Measurements from ENCODE around the gene HTR2C. TPM values are rescaled to one million over a fixed set of nuclear protein-coding genes. Genes with fewer than 3 reads are reported as not detected.

The HTR2C gene
- total and polyA plus RNA-seq, 2 donors (not counting 1 experiment from before 2014, with no cell fraction given): not detected

DNA sequence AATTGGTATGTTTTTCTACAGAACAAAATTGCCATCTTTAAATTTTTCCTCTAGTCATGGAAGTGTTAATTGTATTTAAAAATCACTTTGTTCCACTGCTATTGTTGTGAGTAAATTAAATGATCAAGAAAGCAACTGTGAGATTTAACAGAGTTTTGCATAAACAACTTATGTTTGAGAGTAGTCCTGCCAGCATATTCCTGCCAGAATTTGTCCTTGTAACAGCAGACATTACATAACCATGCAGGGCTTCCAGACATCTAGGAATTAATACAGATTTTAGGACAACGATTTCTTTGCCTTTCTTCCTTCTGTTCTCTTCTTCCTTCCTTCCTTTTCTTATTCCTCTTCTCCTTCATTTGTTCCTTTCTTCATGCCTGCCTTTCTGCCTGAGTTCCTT, 125.5 kb downstream of the HTR2C start:
- no peaks in the 10 kb centered on the region for H3K36me3 ChIP-seq (replicated peaks in 1 of 2; ENCODE audit: control extremely low read depth in 1 of 2, control insufficient read depth in 1 of 2, extremely low read depth in 1 of 2, insufficient read depth in 2 of 2, low read length in 1 of 2)

DNA sequence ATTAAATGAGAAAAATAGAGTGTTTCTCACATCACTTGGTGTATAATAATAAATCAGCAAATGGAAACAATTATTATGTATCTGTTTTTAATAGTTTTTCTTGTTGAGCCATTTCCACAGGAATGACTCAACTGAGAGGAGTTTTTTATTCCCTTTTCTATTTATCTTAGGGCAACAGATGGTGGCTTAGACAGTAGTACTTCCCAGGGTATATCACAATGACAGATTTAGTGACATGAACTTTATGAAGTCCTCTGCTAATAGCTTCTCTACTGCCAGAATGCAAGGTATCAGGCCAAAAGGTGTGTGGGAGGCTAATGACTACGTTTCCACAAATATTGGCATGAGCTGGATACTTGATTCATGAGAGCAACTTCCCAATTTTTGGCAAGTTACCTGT, 126.7 kb downstream of the HTR2C start:
- no CpG with 5 or more reads among the region's 1 CpG for WGBS (ENCODE audit: insufficient coverage)
- no peak overlapping the region for H3K27ac Mint-ChIP-seq
- no peak overlapping the region for H3K27ac ChIP-seq (ENCODE audit: low read length in 2 of 2)
- no peak overlapping the region for H3K4me2 ChIP-seq (replicated peaks; ENCODE audit: low read depth, low read length, poor library complexity, severe bottlenecking)
- DNase-seq (no peak), ATAC-seq (ENCODE audit: low read depth) (no peak)
- H3K9me3 ChIP-seq (ENCODE audit: control extremely low read depth in 1 of 3, control insufficient read depth in 2 of 3, insufficient read depth in 1 of 3, low read length in 2 of 3): no peaks in the 10 kb centered on the region
- no peaks in the 10 kb centered on the region for H3K36me3 ChIP-seq (replicated peaks in 1 of 2; ENCODE audit: control extremely low read depth in 1 of 2, control insufficient read depth in 1 of 2, extremely low read depth in 1 of 2, insufficient read depth in 2 of 2, low read length in 1 of 2)
- no peaks in the 10 kb centered on the region for H3K9me3 Mint-ChIP-seq (ENCODE audit: insufficient read depth)
- no peaks in the 10 kb centered on the region for H3K4me1 Mint-ChIP-seq
- no peak for TF ChIP-seq EZH2 (IDR thresholded peaks at IDR 0.05; ENCODE audit: borderline replicate concordance, insufficient read depth, low read depth, low read length, poor library complexity, severe bottlenecking)
- TF ChIP-seq CTCF (IDR thresholded peaks at IDR 0.05): no peak
- H3K27me3 Mint-ChIP-seq: no peaks in the 10 kb centered on the region
- no peak overlapping the region for H3K9ac ChIP-seq (ENCODE audit: low read length)
- ChIA-PET CTCF (no interaction called here), POLR2A (no interaction called here)
- no peak overlapping the region for H2AFZ ChIP-seq (ENCODE audit: insufficient read depth, low read depth, low read length, poor library complexity, severe bottlenecking)
- H3K4me1 ChIP-seq (ENCODE audit: control insufficient read depth in 2 of 2, insufficient read depth in 2 of 2, low read length in 2 of 2): no peaks in the 10 kb centered on the region
- intact Hi-C loops (cut with micrococcal nuclease): no loop called here
- H3K4me3 Mint-ChIP-seq: no peak overlapping the region
- H3K79me2 ChIP-seq (ENCODE audit: control insufficient read depth, insufficient read depth, low read length): no peaks in the 10 kb centered on the region
- no peaks in the 10 kb centered on the region for H3K27me3 ChIP-seq (replicated peaks in 1 of 4; ENCODE audit: control extremely low read depth in 1 of 4, control insufficient read depth in 3 of 4, insufficient read depth in 4 of 4, low read length in 3 of 4)
- H4K20me1 ChIP-seq (ENCODE audit: control insufficient read depth, insufficient read depth, low read length, poor library complexity, severe bottlenecking): no peaks in the 10 kb centered on the region
- H3K4me3 ChIP-seq (ENCODE audit: control extremely low read depth in 1 of 5, extremely low read depth in 1 of 5, insufficient read depth in 1 of 5, low read depth in 2 of 5, low read length in 4 of 5): no peak overlapping the region

More for the DNA sequence above, 125.5 kb downstream of the HTR2C start:
- Mint-ChIP-seq H3K4me1 (no peaks in the 10 kb centered on the region), H3K27me3 (no peaks in the 10 kb centered on the region), H3K9me3 (ENCODE audit: insufficient read depth) (no peaks in the 10 kb centered on the region), H3K4me3 (no peak overlapping the region), H3K27ac (no peak overlapping the region)
- ATAC-seq (ENCODE audit: low read depth) (no peak), DNase-seq (no peak)
- Histone ChIP-seq H3K27me3 (replicated peaks in 1 of 4; ENCODE audit: control extremely low read depth in 1 of 4, control insufficient read depth in 3 of 4, insufficient read depth in 4 of 4, low read length in 3 of 4) (no peaks in the 10 kb centered on the region), H3K27ac (ENCODE audit: low read length in 2 of 2) (no peak overlapping the region), H2AFZ (ENCODE audit: insufficient read depth, low read depth, low read length, poor library complexity, severe bottlenecking) (no peak overlapping the region), H3K9me3 (ENCODE audit: control extremely low read depth in 1 of 3, control insufficient read depth in 2 of 3, insufficient read depth in 1 of 3, low read length in 2 of 3) (no peaks in the 10 kb centered on the region), H4K20me1 (ENCODE audit: control insufficient read depth, insufficient read depth, low read length, poor library complexity, severe bottlenecking) (no peaks in the 10 kb centered on the region), H3K4me3 (ENCODE audit: control extremely low read depth in 1 of 5, extremely low read depth in 1 of 5, insufficient read depth in 1 of 5, low read depth in 2 of 5, low read length in 4 of 5) (no peak overlapping the region), H3K4me2 (replicated peaks; ENCODE audit: low read depth, low read length, poor library complexity, severe bottlenecking) (no peak overlapping the region), H3K79me2 (ENCODE audit: control insufficient read depth, insufficient read depth, low read length) (no peaks in the 10 kb centered on the region), H3K4me1 (ENCODE audit: control insufficient read depth in 2 of 2, insufficient read depth in 2 of 2, low read length in 2 of 2) (no peaks in the 10 kb centered on the region), H3K9ac (ENCODE audit: low read length) (no peak overlapping the region)
- no peak for TF ChIP-seq EZH2 (IDR thresholded peaks at IDR 0.05; ENCODE audit: borderline replicate concordance, insufficient read depth, low read depth, low read length, poor library complexity, severe bottlenecking)
- no peak for TF ChIP-seq CTCF (IDR thresholded peaks at IDR 0.05)
- ChIA-PET CTCF (no interaction called here), POLR2A (no interaction called here)
- WGBS (ENCODE audit: insufficient coverage): no CpG with 5 or more reads among the region's 1 CpG
- intact Hi-C loops (cut with micrococcal nuclease): no loop called here
